ENCODE measurements around the gene MRPL42. TPM values are rescaled to one million over a fixed set of nuclear protein-coding genes. Genes with fewer than 3 reads are reported as not detected.

Gene MRPL42
- total RNA-seq, 1 experiment from 2014 or later: 108 TPM

DNA sequence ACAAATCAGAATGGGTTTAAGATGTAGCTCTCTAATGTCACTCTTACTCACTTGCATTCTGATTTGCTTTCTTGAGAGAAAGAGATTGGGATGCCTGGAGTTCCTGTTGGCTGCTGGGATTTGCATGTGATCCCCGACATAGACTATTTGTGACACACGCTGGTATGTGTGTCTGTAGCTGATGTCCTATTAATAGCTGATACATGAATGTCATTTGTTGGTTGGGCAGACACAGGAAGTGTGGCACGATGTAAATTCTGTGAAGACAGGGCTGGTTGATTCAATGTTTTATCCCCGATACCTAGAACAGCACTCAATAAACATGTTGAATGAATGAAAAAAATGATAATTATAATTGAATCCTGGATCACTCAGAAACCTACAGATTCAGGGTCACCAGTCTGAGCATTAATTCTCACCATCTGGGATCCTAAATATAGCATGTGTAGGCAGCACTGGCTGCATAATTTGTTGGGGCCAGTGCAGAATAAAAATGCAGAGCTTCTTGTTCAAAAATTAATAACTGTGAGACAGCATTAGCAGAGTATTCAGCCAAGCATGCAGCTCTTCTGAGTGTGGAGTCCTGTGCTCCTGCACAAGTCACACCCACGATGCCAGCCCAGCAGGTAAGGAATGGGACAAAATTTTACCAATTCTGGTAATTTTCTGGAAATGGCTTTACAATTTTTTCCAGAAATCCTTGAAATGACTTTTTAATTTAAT, 69.6 kb downstream of the MRPL42 start:
- Histone ChIP-seq H3K9ac (ENCODE audit: extremely low read depth, insufficient read length, low read length) (no peak overlapping the region), H2BK20ac (ENCODE audit: low read depth, low read length, poor library complexity, severe bottlenecking) (no peak overlapping the region), H3K27me3 (ENCODE audit: insufficient read depth, low read length) (no peaks in the 10 kb centered on the region)

More for the DNA sequence above, 69.6 kb downstream of the MRPL42 start:
- no peak overlapping the region for H2BK120ac ChIP-seq (ENCODE audit: low read depth, low read length, poor library complexity, severe bottlenecking)
- no peaks in the 10 kb centered on the region for H3K9me3 Mint-ChIP-seq
- peaks cover 0 to 1% (median 0%) of the 10 kb centered on the region in 3 experiments; a peak in 1 of 7 replicates for H3K36me3 Mint-ChIP-seq (ENCODE audit: insufficient read depth in 1 of 3, low read depth in 3 of 3)
- no peak overlapping the region for H3T11ph ChIP-seq (ENCODE audit: low read length)
- H2BK5ac ChIP-seq (ENCODE audit: insufficient read length, low read length): no peak overlapping the region
- H2BK12ac ChIP-seq (ENCODE audit: insufficient read length, low read depth, low read length): no peak overlapping the region
- H4K91ac ChIP-seq (ENCODE audit: insufficient read length, low read depth, low read length): no peak overlapping the region
- H3K18ac ChIP-seq (ENCODE audit: insufficient read length, low read depth, low read length): no peak overlapping the region
- no peak overlapping the region for H3K4me2 ChIP-seq (ENCODE audit: insufficient read depth, insufficient read length, low read length)
- no peak for TF ChIP-seq CTCF (conservative IDR thresholded peaks at IDR 0.05)
- H4K8ac ChIP-seq (replicated peaks; ENCODE audit: insufficient read length, low read depth, low read length): no peak overlapping the region
- no peak overlapping the region for H3K27ac ChIP-seq (ENCODE audit: insufficient read length, low read depth, low read length)
- H3K23ac ChIP-seq (ENCODE audit: insufficient read length, low read depth, low read length): no peak overlapping the region
- H3K9me3 ChIP-seq (ENCODE audit: control insufficient read depth, low read depth, low read length): no peaks in the 10 kb centered on the region
- H3K14ac ChIP-seq (ENCODE audit: insufficient read depth, low read length): no peak overlapping the region
- no peak overlapping the region for H2BK15ac ChIP-seq (ENCODE audit: low read depth, low read length)
- H3K4me1 Mint-ChIP-seq: peaks cover 4% of the 10 kb centered on the region in 2 experiments
- H3K4ac ChIP-seq (ENCODE audit: low read depth, low read length): no peak overlapping the region
- no peak overlapping the region for H2AK5ac ChIP-seq (ENCODE audit: insufficient read length, low read length)
- no peak overlapping the region for H2AFZ ChIP-seq (ENCODE audit: low read length)
- H3K4me1 ChIP-seq (ENCODE audit: insufficient read depth, low read length): no peaks in the 10 kb centered on the region
- H3K79me1 ChIP-seq (ENCODE audit: insufficient read depth, low read depth, low read length, poor library complexity, severe bottlenecking): no peaks in the 10 kb centered on the region
- DNase-seq: no peak
- no CpG with 5 or more reads among the region's 5 CpGs for WGBS (ENCODE audit: extremely low coverage, insufficient read length, low lambda C conversion rate)
- H3K4me3 Mint-ChIP-seq: no peak overlapping the region
- no peak overlapping the region for H4K5ac ChIP-seq (ENCODE audit: insufficient read length, low read depth, low read length)
- no peak overlapping the region for H3K56ac ChIP-seq (ENCODE audit: insufficient read length, low read depth, low read length)
- no peaks in the 10 kb centered on the region for H3K79me2 ChIP-seq (ENCODE audit: insufficient read depth, low read length)
- H4K20me1 ChIP-seq (ENCODE audit: control insufficient read depth, insufficient read depth, insufficient read length): no peaks in the 10 kb centered on the region
- no peak overlapping the region for H3K27ac Mint-ChIP-seq
- no peaks in the 10 kb centered on the region for H3K23me2 ChIP-seq (ENCODE audit: insufficient read length, low read depth, low read length, poor library complexity, severe bottlenecking)
- H3K27me3 Mint-ChIP-seq (ENCODE audit: low read depth): peaks cover 1% of the 10 kb centered on the region; the same call in 1 of the 2 replicates

Measured in H9 (cell line).